ENCODE results near the gene ELOVL2.

DNA sequence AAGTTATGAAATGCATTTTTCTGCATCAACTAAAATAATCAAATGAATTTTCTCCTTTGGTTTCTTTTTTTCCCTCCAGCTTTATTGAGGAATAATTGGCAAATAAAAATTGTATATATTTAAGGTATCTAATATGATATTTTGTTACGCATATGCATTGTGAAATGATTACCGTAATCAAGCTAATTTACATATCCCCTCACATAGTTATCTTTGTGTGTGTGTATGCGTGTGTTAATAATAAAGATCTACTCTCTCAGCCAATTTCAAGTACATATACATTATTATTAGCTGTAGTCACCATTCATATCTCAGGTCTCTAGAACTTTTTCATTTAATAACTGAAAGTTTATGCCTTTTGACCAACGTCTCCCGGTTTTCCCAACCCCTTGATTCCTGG, 96.1 kb downstream of the ELOVL2 start:
- TF ChIP-seq, protein P1, sequence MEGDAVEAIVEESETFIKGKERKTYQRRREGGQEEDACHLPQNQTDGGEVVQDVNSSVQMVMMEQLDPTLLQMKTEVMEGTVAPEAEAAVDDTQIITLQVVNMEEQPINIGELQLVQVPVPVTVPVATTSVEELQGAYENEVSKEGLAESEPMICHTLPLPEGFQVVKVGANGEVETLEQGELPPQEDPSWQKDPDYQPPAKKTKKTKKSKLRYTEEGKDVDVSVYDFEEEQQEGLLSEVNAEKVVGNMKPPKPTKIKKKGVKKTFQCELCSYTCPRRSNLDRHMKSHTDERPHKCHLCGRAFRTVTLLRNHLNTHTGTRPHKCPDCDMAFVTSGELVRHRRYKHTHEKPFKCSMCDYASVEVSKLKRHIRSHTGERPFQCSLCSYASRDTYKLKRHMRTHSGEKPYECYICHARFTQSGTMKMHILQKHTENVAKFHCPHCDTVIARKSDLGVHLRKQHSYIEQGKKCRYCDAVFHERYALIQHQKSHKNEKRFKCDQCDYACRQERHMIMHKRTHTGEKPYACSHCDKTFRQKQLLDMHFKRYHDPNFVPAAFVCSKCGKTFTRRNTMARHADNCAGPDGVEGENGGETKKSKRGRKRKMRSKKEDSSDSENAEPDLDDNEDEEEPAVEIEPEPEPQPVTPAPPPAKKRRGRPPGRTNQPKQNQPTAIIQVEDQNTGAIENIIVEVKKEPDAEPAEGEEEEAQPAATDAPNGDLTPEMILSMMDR (IDR thresholded peaks at IDR 0.05; ENCODE audit: poor library complexity), result no peak
- TF ChIP-seq EZH2 (IDR thresholded peaks at IDR 0.05; ENCODE audit: borderline replicate concordance), result no peak

Data from hepatocyte (in vitro differentiated cells).